H1 (cell line): ENCODE results near the gene RCAN3. TPM values are rescaled to one million over a fixed set of nuclear protein-coding genes. Genes with fewer than 3 reads are reported as not detected.

Experiments used
- EP300 ChIP-seq, 2 experiments: IDR thresholded peaks; 1 replicate in 1 of 2; 2 replicates in 1 of 2; pipeline ENCODE4 v1.6.1; 2011 to 2012; ENCODE audit warnings: low read depth in 2 of 2, low read length in 2 of 2, mild to moderate bottlenecking in 2 of 2, borderline replicate concordance in 1 of 2, inconsistent platforms in 1 of 2, moderate library complexity in 1 of 2
- polyA plus RNA-seq, 7 experiments: library from polyadenylated mRNA; depleted of rRNA in 3 of 7; stranded (reverse) in 5 of 7; unstranded in 2 of 7; fragments of >200 nt in 5 of 7; fragments of 200-250 nt in 2 of 7; gene quantifications; 1 replicate in 5 of 7; 2 replicates in 1 of 7; 4 replicates in 1 of 7; pipeline versions ENCODE4 v1.2.1 to v1.2.3, GENCODE V29; 2011 to 2013; ENCODE audit warnings: missing spikeins in 2 of 7, mixed read lengths in 2 of 7
- total RNA-seq: library from RNA; stranded (reverse); fragmentation: NEBNext Ultra II Directional; extraction: Animal tissue kit (Norgen Biotek cat#: 25700); gene quantifications from 2 replicates; pipeline ENCODE4 v1.2.1, GENCODE V29; 2021
- TF ChIP-seq, protein P1 (sequence below): fragments of 300-600 bp; sonication (generic); IDR thresholded peaks from 2 replicates; pipeline ENCODE4 v1.7.1; 2012; ENCODE audit warnings: low read length, moderate library complexity, mild to moderate bottlenecking, inconsistent platforms; ENCODE audit not compliant: insufficient replicate concordance
- TF ChIP-seq, protein P2 (sequence below): IDR thresholded peaks from 2 replicates; pipeline ENCODE4 v1.6.1; 2012; ENCODE audit warnings: inconsistent platforms

Gene RCAN3
- total and polyA plus RNA-seq, 2 of the 8 experiments (the other 6 are each of a cell fraction or from before 2014, with no cell fraction given): 5.6 to 16.6 TPM

DNA sequence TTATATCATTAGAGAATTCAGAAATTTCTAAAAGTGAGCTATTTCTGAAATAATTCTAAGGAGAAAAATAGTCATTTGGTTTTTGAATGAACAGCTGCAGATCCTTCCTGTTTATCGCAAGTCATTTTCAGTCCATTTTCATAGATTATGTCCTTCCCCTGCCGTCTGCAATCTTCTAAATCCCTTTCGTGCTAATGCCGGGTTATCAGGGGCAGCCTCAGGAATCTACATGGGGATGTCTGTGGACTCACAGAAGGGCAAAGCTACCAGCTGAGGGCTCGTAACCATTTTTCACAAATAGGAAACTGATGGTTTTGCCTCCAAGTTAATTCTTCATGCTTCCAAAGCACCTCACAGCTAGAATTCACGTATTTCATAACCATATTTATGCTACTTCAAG, 23.0 kb downstream of the RCAN3 start (continued):
- TF ChIP-seq, protein P1, sequence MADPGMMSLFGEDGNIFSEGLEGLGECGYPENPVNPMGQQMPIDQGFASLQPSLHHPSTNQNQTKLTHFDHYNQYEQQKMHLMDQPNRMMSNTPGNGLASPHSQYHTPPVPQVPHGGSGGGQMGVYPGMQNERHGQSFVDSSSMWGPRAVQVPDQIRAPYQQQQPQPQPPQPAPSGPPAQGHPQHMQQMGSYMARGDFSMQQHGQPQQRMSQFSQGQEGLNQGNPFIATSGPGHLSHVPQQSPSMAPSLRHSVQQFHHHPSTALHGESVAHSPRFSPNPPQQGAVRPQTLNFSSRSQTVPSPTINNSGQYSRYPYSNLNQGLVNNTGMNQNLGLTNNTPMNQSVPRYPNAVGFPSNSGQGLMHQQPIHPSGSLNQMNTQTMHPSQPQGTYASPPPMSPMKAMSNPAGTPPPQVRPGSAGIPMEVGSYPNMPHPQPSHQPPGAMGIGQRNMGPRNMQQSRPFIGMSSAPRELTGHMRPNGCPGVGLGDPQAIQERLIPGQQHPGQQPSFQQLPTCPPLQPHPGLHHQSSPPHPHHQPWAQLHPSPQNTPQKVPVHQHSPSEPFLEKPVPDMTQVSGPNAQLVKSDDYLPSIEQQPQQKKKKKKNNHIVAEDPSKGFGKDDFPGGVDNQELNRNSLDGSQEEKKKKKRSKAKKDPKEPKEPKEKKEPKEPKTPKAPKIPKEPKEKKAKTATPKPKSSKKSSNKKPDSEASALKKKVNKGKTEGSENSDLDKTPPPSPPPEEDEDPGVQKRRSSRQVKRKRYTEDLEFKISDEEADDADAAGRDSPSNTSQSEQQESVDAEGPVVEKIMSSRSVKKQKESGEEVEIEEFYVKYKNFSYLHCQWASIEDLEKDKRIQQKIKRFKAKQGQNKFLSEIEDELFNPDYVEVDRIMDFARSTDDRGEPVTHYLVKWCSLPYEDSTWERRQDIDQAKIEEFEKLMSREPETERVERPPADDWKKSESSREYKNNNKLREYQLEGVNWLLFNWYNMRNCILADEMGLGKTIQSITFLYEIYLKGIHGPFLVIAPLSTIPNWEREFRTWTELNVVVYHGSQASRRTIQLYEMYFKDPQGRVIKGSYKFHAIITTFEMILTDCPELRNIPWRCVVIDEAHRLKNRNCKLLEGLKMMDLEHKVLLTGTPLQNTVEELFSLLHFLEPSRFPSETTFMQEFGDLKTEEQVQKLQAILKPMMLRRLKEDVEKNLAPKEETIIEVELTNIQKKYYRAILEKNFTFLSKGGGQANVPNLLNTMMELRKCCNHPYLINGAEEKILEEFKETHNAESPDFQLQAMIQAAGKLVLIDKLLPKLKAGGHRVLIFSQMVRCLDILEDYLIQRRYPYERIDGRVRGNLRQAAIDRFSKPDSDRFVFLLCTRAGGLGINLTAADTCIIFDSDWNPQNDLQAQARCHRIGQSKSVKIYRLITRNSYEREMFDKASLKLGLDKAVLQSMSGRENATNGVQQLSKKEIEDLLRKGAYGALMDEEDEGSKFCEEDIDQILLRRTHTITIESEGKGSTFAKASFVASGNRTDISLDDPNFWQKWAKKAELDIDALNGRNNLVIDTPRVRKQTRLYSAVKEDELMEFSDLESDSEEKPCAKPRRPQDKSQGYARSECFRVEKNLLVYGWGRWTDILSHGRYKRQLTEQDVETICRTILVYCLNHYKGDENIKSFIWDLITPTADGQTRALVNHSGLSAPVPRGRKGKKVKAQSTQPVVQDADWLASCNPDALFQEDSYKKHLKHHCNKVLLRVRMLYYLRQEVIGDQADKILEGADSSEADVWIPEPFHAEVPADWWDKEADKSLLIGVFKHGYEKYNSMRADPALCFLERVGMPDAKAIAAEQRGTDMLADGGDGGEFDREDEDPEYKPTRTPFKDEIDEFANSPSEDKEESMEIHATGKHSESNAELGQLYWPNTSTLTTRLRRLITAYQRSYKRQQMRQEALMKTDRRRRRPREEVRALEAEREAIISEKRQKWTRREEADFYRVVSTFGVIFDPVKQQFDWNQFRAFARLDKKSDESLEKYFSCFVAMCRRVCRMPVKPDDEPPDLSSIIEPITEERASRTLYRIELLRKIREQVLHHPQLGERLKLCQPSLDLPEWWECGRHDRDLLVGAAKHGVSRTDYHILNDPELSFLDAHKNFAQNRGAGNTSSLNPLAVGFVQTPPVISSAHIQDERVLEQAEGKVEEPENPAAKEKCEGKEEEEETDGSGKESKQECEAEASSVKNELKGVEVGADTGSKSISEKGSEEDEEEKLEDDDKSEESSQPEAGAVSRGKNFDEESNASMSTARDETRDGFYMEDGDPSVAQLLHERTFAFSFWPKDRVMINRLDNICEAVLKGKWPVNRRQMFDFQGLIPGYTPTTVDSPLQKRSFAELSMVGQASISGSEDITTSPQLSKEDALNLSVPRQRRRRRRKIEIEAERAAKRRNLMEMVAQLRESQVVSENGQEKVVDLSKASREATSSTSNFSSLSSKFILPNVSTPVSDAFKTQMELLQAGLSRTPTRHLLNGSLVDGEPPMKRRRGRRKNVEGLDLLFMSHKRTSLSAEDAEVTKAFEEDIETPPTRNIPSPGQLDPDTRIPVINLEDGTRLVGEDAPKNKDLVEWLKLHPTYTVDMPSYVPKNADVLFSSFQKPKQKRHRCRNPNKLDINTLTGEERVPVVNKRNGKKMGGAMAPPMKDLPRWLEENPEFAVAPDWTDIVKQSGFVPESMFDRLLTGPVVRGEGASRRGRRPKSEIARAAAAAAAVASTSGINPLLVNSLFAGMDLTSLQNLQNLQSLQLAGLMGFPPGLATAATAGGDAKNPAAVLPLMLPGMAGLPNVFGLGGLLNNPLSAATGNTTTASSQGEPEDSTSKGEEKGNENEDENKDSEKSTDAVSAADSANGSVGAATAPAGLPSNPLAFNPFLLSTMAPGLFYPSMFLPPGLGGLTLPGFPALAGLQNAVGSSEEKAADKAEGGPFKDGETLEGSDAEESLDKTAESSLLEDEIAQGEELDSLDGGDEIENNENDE: no peak
- TF ChIP-seq, protein P2, sequence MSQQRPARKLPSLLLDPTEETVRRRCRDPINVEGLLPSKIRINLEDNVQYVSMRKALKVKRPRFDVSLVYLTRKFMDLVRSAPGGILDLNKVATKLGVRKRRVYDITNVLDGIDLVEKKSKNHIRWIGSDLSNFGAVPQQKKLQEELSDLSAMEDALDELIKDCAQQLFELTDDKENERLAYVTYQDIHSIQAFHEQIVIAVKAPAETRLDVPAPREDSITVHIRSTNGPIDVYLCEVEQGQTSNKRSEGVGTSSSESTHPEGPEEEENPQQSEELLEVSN: no peak
- TF ChIP-seq EP300 (IDR thresholded peaks at IDR 0.05; ENCODE audit: borderline replicate concordance in 1 of 2, low read depth in 2 of 2, low read length in 2 of 2): no peak
